SU-DHL-6 (cell line): ENCODE measurements around the gene RNF220.

Source experiments
- H2AFZ ChIP-seq: fragments of 200-600 bp; sonication (generic); 2 replicates; pipeline ENCODE4 v1.6.1; 2014; ENCODE audit warnings: low read depth, mild to moderate bottlenecking, moderate library complexity, mixed read lengths, antibody characterized with exemption, low read length; ENCODE audit not compliant: severe bottlenecking
- H3F3A ChIP-seq: fragments of 200-600 bp; shearing (Covaris generic); 2 replicates; pipeline ENCODE4 v1.6.0; 2016; ENCODE audit warnings: antibody characterized with exemption, mild to moderate bottlenecking; ENCODE audit not compliant: insufficient read depth
- H3K27ac ChIP-seq: fragments of 200-600 bp; sonication (generic); 2 replicates; pipeline ENCODE4 v1.5.1; 2016; ENCODE audit warnings: low read depth, mild to moderate bottlenecking, low read length, moderate library complexity, mixed read lengths
- H3K27me3 ChIP-seq: fragments of 200-600 bp; sonication (generic), shearing (Covaris generic); 2 replicates; pipeline ENCODE4 v1.6.0; 2014; ENCODE audit warnings: mild to moderate bottlenecking, low read length
- H3K36me3 ChIP-seq: fragments of 200-600 bp; sonication (generic); 2 replicates; pipeline ENCODE4 v1.6.1; 2014; ENCODE audit warnings: mild to moderate bottlenecking, low read length, mixed read lengths
- H3K4me2 ChIP-seq: fragments of 300-600, 200-600 bp; shearing (Covaris generic), sonication (generic); 2 replicates; pipeline ENCODE4 v1.6.0; 2014; ENCODE audit warnings: low read length, low read depth, mild to moderate bottlenecking; ENCODE audit not compliant: poor library complexity, severe bottlenecking
- H3K4me3 ChIP-seq: fragments of 200-600 bp; sonication (generic); 2 replicates; pipeline ENCODE4 v1.5.1; 2014; ENCODE audit warnings: antibody characterized with exemption, low read length, mild to moderate bottlenecking, mixed read lengths; ENCODE audit not compliant: insufficient read depth, poor library complexity, severe bottlenecking
- H3K79me2 ChIP-seq: fragments of 200-600 bp; sonication (generic); 2 replicates; pipeline ENCODE4 v1.6.1; 2014; ENCODE audit warnings: mild to moderate bottlenecking, low read length, moderate library complexity; ENCODE audit not compliant: insufficient read depth
- H3K9ac ChIP-seq: fragments of 200-600 bp; sonication (generic); 2 replicates; pipeline ENCODE4 v1.7.0; 2014; ENCODE audit warnings: mild to moderate bottlenecking, low read length
- H3K9me2 ChIP-seq: fragments of 200-600 bp; sonication (generic); replicated peaks from 2 replicates; pipeline ENCODE4 v1.6.1; 2014; ENCODE audit warnings: low read length; ENCODE audit not compliant: insufficient read depth
- H3K9me3 ChIP-seq: fragments of 200-600 bp; sonication (generic); 2 replicates; pipeline ENCODE4 v1.6.1; 2014; ENCODE audit warnings: low read length, mixed read lengths; ENCODE audit not compliant: insufficient read depth
- H4K20me1 ChIP-seq: fragments of 200-600 bp; sonication (generic); 2 replicates; pipeline ENCODE4 v1.6.1; 2014; ENCODE audit warnings: low read depth, mild to moderate bottlenecking, antibody characterized with exemption, low read length, moderate library complexity, mixed read lengths
- EZH2phosphoT487 ChIP-seq: fragments of 200-600 bp; sonication (generic), shearing (Covaris generic); conservative IDR thresholded peaks from 2 replicates; pipeline ENCODE4 v1.6.1; 2018; ENCODE audit warnings: mild to moderate bottlenecking, antibody characterized with exemption, low read length, moderate library complexity, mixed read lengths
- TF ChIP-seq, protein P1 (sequence below): fragments of 200-600 bp; sonication (generic); IDR thresholded peaks from one replicate; pipeline ENCODE4 v1.5.1; 2017; ENCODE audit warnings: antibody characterized with exemption, mild to moderate bottlenecking, low read length, moderate library complexity; ENCODE audit not compliant: insufficient read depth, poor library complexity, severe bottlenecking

RNF220 gene

DNA sequence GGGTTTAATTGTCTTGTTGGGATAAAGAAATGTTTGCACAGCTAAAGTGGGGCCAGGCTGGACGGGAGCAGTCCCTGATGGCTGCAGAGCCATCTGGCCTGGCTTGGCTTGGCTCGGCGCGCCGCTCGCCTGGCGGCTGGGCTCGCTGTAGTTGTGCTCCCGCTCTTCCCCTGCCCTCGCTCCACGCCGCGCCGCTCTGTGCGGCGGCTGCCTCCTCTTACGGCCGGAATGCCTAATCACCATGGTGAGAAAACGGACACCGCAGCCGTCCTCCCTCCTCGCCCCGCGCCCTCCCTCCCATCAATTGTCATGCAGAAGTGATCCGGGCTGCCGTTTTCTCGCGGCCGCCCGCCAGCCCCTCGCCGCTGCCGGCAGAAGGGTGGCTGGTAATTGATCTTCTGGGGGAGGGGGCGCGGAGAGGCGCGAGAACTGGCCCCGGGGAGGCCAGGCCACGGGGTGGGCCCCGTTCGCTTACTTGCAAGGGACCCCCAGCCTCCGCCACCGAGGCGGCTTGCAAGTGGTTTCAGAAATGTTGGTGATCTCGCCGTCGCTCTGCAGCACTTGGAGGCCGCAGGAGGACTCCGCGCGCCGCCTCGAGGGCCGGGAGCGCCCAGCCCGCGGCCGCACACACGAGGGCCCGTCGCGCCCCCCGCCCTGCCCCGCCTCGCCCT lies 12.4 kb downstream of the RNF220 start:
- TF ChIP-seq, protein P1, sequence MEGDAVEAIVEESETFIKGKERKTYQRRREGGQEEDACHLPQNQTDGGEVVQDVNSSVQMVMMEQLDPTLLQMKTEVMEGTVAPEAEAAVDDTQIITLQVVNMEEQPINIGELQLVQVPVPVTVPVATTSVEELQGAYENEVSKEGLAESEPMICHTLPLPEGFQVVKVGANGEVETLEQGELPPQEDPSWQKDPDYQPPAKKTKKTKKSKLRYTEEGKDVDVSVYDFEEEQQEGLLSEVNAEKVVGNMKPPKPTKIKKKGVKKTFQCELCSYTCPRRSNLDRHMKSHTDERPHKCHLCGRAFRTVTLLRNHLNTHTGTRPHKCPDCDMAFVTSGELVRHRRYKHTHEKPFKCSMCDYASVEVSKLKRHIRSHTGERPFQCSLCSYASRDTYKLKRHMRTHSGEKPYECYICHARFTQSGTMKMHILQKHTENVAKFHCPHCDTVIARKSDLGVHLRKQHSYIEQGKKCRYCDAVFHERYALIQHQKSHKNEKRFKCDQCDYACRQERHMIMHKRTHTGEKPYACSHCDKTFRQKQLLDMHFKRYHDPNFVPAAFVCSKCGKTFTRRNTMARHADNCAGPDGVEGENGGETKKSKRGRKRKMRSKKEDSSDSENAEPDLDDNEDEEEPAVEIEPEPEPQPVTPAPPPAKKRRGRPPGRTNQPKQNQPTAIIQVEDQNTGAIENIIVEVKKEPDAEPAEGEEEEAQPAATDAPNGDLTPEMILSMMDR = no peak
- no peak for TF ChIP-seq EZH2phosphoT487
- Histone ChIP-seq H3K9me3 (no peaks in the 10 kb centered on the region), H4K20me1 (no peaks in the 10 kb centered on the region), H3K4me3 (no peak overlapping the region), H3K4me2 (no peak overlapping the region), H3K36me3 (no peaks in the 10 kb centered on the region), H3K9ac (no peak overlapping the region), H2AFZ (no peak overlapping the region), H3K79me2 (no peaks in the 10 kb centered on the region), H3K9me2 (no peaks in the 10 kb centered on the region), H3K27ac (no peak overlapping the region), H3K27me3 (no peaks in the 10 kb centered on the region), H3F3A (no peaks in the 10 kb centered on the region)

- H3K27ac ChIP-seq = no peak overlapping the region
- no peaks in the 10 kb centered on the region for H3K27me3 ChIP-seq
- TF ChIP-seq, protein P1 = no peak
- no peak for TF ChIP-seq EZH2phosphoT487
- no peaks in the 10 kb centered on the region for H3F3A ChIP-seq
- no peak overlapping the region for H3K9ac ChIP-seq
- H3K4me2 ChIP-seq = no peak overlapping the region
- H3K9me3 ChIP-seq = no peaks in the 10 kb centered on the region
- H3K9me2 ChIP-seq = no peaks in the 10 kb centered on the region
- H3K36me3 ChIP-seq = no peaks in the 10 kb centered on the region
- no peak overlapping the region for H3K4me3 ChIP-seq
- no peaks in the 10 kb centered on the region for H4K20me1 ChIP-seq
- H3K79me2 ChIP-seq = no peaks in the 10 kb centered on the region
- H2AFZ ChIP-seq = no peak overlapping the region
Observed at GRCh38 chr1:44418022-44418673, 13.1 kb downstream of the RNF220 start.

GRCh38 chr1:44419901-44420300 lies 14.8 kb downstream of the RNF220 start:
- Histone ChIP-seq H3K27me3 (no peaks in the 10 kb centered on the region), H3K9me3 (no peaks in the 10 kb centered on the region), H2AFZ (no peak overlapping the region), H3K4me3 (no peak overlapping the region), H3K27ac (no peak overlapping the region), H3K79me2 (no peaks in the 10 kb centered on the region), H4K20me1 (no peaks in the 10 kb centered on the region), H3F3A (no peaks in the 10 kb centered on the region), H3K4me2 (no peak overlapping the region), H3K9me2 (no peaks in the 10 kb centered on the region), H3K9ac (no peak overlapping the region), H3K36me3 (no peaks in the 10 kb centered on the region)
- TF ChIP-seq, protein P1 = no peak
- no peak for TF ChIP-seq EZH2phosphoT487
